Left ventricle myocardium inferior (tissue), 1 donor: Measurements from ENCODE around the gene PTPN12. TPM values are rescaled to one million over a fixed set of nuclear protein-coding genes. Genes with fewer than 3 reads are reported as not detected.
A peak's percentile ranks its signal among the peaks of the same experiment; 100 is the strongest.

ENCODE experiments used
- DNase-seq: peaks from one replicate; pipeline ENCODE4 v3.0.0-alpha.2; 2020
- H3K27ac ChIP-seq: fragments of 200-600 bp; replicated peaks from 2 replicates; pipeline ENCODE4 v1.8.0; 2021
- H3K27me3 ChIP-seq: fragments of 200-600 bp; 2 replicates; pipeline ENCODE4 v1.8.0; 2021; ENCODE audit warnings: low read depth
- H3K36me3 ChIP-seq: fragments of 200-600 bp; 2 replicates; pipeline ENCODE4 v1.8.0; 2021
- H3K4me1 ChIP-seq: fragments of 200-600 bp; 2 replicates; pipeline ENCODE4 v1.8.0; 2021
- H3K4me3 ChIP-seq: fragments of 200-600 bp; 2 replicates; pipeline ENCODE4 v1.8.0; 2021; ENCODE audit warnings: mild to moderate bottlenecking, moderate library complexity
- H3K9me3 ChIP-seq: fragments of 200-600 bp; replicated peaks from 2 replicates; pipeline ENCODE4 v1.8.0; 2021
- intact Hi-C: fragments of 100-400 bp; cut with micrococcal nuclease; formaldehyde crosslinking; loops from one replicate; pipeline ENCODE4 v1.11.0; 2022
- total RNA-seq: library from RNA; stranded (reverse); fragmentation: NEBNext Ultra II Directional; extraction: Animal tissue kit (Norgen Biotek cat#: 25700); gene quantifications from one replicate; pipeline ENCODE4 v1.2.1, GENCODE V29; 2021
- TF ChIP-seq, protein P1 (sequence below): fragments of 200-600 bp; IDR thresholded peaks from 2 replicates; pipeline ENCODE4 v1.8.0; 2021; ENCODE audit warnings: antibody characterized with exemption, mild to moderate bottlenecking, borderline replicate concordance
- donor health status: DM: no; HTN: yes; CAD: no; lungs with severe emphysema.

Gene PTPN12
- total RNA-seq, 1 donor from 2014 or later = 52.2 TPM

DNA sequence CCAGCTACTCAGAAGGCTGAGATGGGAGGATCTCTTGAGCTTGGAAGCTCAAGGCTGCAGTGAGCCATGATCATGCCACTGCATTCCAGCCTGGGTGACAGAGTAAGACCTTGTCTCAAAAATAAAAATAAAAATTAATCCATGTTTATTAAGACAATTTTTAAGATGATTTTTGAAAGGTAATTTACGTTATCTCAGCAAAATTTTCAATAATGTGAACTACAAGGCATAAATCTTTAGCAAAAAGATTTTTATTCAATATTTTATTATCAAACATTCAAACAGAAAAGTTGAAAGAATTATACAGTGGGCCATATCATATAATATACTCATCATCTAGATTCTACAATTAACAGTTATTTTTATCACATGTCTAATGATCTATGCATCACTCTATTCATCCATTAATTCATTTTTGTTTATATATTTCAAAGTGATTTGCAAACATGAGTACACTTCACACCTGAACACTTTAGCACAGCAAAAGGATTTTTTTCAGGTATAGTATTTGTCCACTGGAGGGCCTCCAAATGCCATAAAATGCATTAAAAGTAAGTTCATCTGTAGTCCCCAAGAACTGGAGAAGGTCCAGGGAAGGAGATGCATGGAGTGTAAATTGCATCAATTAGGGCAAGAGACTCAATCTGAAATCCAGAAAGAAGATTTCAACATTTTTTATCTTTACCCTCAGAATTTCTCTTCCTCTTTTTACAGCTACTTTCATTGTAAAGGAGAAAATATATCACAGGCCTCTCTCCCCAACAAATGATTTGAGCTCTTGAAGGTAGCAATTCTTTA lies 120.5 kb downstream of the PTPN12 start:
- intact Hi-C loops = no loop called here
- no peak for DNase-seq
- Histone ChIP-seq H3K4me3 (no peak overlapping the region), H3K4me1 (no peaks in the 10 kb centered on the region), H3K27ac (no peak overlapping the region), H3K27me3 (no peaks in the 10 kb centered on the region), H3K9me3 (no peaks in the 10 kb centered on the region), H3K36me3 (peaks cover 38% of the 10 kb centered on the region)
- TF ChIP-seq, protein P1, sequence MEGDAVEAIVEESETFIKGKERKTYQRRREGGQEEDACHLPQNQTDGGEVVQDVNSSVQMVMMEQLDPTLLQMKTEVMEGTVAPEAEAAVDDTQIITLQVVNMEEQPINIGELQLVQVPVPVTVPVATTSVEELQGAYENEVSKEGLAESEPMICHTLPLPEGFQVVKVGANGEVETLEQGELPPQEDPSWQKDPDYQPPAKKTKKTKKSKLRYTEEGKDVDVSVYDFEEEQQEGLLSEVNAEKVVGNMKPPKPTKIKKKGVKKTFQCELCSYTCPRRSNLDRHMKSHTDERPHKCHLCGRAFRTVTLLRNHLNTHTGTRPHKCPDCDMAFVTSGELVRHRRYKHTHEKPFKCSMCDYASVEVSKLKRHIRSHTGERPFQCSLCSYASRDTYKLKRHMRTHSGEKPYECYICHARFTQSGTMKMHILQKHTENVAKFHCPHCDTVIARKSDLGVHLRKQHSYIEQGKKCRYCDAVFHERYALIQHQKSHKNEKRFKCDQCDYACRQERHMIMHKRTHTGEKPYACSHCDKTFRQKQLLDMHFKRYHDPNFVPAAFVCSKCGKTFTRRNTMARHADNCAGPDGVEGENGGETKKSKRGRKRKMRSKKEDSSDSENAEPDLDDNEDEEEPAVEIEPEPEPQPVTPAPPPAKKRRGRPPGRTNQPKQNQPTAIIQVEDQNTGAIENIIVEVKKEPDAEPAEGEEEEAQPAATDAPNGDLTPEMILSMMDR = peak; percentile 56

DNA sequence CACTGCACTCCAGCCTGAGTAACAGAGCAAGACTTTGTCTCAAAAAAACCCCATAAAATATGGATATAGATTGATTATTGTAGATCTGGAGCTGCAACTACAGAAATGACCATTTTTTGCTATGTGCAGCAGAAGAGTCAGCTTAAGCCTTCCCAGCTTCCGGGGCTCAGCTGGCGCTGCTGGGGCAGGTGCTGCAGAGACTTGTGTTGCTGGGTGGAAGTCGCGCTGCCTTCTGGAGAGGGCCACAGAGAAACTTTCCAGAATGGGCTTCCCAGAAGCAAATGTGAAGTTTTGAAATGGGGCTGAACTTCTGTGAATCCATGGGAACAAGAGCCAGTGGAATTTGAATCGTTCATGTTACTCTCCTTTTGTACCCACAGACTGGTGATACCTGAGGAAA lies 121.8 kb downstream of the PTPN12 start:
- H3K27me3 ChIP-seq = no peaks in the 10 kb centered on the region
- no peaks in the 10 kb centered on the region for H3K4me1 ChIP-seq
- DNase-seq = no peak
- H3K36me3 ChIP-seq = peaks cover 31% of the 10 kb centered on the region
- intact Hi-C loops = no loop called here
- TF ChIP-seq, protein P1 = no peak
- H3K4me3 ChIP-seq = no peak overlapping the region
- H3K27ac ChIP-seq = no peak overlapping the region
- H3K9me3 ChIP-seq = no peaks in the 10 kb centered on the region

DNA sequence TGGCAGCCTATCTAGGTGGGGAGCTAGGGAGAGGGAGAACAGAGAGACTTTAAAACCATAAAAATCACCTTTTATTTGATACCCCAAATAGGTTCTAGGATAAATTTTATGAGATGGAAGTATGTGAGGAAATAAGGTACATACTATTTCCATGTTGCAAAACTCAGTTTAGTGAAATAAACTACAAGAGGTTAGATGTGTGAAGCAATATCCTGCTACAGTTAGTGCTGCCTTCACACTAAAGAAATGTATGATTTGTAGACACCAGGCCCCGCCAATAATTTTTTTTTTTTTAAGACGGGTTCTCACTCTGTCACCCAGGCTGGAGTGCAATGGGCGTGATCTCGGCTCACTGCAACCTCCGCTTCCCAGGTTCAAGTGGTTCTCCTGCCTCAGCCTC lies 124.7 kb downstream of the PTPN12 start:
- no peak for DNase-seq
- intact Hi-C loops = no loop called here
- Histone ChIP-seq H3K9me3 (no peaks in the 10 kb centered on the region), H3K4me3 (no peak overlapping the region), H3K36me3 (peaks cover 27% of the 10 kb centered on the region), H3K4me1 (no peaks in the 10 kb centered on the region), H3K27ac (no peak overlapping the region), H3K27me3 (no peaks in the 10 kb centered on the region)
- TF ChIP-seq, protein P1 = no peak

DNA sequence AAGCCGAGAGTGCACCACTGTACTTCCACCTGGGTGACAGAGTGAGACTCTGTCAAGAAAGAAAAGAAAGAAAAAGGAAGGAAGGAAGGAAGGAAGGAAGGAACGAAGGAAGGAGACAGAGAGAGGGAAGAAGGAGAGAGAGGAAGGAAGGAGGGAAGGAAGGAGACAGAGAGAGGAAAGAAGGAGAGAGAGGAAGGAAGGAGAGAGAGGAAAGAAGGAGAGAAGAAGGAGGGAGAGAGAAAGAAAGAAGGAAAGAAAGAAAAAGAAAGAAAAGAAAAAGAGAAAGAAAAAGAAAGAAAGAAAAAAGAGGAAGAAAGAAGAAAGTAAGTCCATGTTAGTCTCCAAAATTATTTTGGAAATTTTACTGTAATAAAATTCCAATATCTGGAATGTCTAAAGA lies 125.8 kb downstream of the PTPN12 start:
- intact Hi-C loops = no loop called here
- DNase-seq = no peak
- H3K4me1 ChIP-seq = no peaks in the 10 kb centered on the region
- no peaks in the 10 kb centered on the region for H3K27me3 ChIP-seq
- no peaks in the 10 kb centered on the region for H3K9me3 ChIP-seq
- TF ChIP-seq, protein P1 = no peak
- peaks cover 22% of the 10 kb centered on the region for H3K36me3 ChIP-seq
- no peak overlapping the region for H3K4me3 ChIP-seq
- no peak overlapping the region for H3K27ac ChIP-seq

- no peak for DNase-seq
- intact Hi-C loops = no loop called here
- H3K27me3 ChIP-seq = no peaks in the 10 kb centered on the region
- H3K27ac ChIP-seq = no peak overlapping the region
- H3K36me3 ChIP-seq = peaks cover 16% of the 10 kb centered on the region
- TF ChIP-seq, protein P1 = no peak
- no peaks in the 10 kb centered on the region for H3K4me1 ChIP-seq
- no peaks in the 10 kb centered on the region for H3K9me3 ChIP-seq
- no peak overlapping the region for H3K4me3 ChIP-seq
These were observed 127.6 kb downstream of the PTPN12 start for GRCh38 chr7:77664715-77665114.
